Measurements from ENCODE around the gene FZR1. TPM values are rescaled to one million over a fixed set of nuclear protein-coding genes. Genes with fewer than 3 reads are reported as not detected.

Gene FZR1
- total RNA-seq, 4 donors from 2014 or later, result 18.6 to 31.8 (median 25.7) TPM

DNA sequence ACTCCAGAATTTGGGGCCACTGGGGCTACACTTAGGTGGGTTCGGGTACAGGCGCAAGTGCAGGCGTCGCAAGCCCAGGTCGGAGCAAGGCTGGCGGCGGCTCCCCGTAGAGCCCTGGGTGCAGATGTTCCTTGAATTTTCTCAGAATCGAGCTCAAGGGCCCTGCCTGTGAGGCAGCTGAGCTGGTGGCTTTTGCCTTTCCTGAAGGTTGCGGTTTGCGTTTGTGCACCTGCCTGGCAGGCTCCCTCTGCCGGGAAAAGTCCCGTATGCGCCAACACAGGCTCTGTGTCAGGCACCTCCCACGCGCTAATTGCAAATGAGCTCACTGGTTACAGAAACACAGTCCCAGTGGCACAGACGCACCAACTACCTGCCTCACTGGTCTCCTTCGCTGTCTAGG lies 11.6 kb upstream of the FZR1 start:
- no peak for DNase-seq (ENCODE audit: low spot score in 2 of 2)
- TF ChIP-seq CTCF (IDR thresholded peaks at IDR 0.05) (no peak), EP300 (IDR thresholded peaks at IDR 0.05) (no peak), POLR2A (IDR thresholded peaks at IDR 0.05) (no peak)
- no peak overlapping the region for H3K27ac ChIP-seq
- H3K36me3 ChIP-seq, result peaks cover 0 to 83% (median 7%) of the 10 kb centered on the region in 3 donors
- peaks cover 0 to 11% (median 4%) of the 10 kb centered on the region in 4 donors for H3K4me1 ChIP-seq
- H3K4me3 ChIP-seq, result no peak overlapping the region
- H3K27me3 ChIP-seq, result no peaks in the 10 kb centered on the region
- no peaks in the 10 kb centered on the region for H3K9me3 ChIP-seq
- WGBS, 2 donors, result 92 to 93% methylated on average over 18 of the region's 18 CpGs

DNA sequence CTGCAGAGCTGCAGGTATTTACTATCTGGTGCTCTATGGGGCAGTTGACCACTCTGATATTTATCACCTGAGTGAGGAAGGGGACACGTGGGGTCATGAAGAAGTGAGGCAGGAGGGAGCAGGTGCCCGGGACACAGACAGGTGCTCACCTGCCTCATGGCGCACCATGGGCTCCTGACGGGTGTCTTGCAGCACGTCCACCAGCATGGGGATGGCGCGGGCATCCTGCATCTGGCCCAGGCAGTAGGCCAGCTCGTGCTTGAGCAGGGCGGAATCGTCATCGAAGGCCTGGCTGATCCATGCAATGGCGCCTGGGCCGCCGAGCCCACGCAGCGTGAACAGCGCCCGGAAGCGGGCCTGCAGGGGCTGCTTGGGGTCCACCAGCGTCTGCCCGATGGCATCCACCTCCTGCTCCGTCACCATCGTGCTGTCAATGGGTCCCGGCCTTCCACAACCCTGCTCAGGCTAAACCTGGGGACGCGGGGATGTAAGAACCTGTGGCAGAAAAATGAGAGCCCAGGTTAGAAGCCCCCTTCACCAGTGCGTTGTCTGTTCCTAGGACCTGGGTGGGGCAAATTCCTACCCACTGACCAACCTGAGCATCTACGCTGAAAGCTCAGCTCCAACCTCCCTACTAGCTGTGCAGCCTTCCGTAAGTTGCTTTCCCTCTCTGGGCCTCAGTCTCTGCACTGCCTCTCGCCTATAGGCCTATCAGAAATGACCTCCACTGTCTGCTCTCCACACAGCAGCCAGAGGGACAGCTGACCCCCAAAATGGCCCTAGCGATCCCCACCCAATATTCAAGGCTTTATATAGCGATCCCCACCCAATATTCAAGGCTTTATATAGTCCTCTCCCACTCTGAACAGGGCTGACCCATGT lies 9.5 kb upstream of the FZR1 start:
- Histone ChIP-seq H3K27ac (no peak overlapping the region), H3K9me3 (no peaks in the 10 kb centered on the region), H3K36me3 (peaks cover 0 to 64% (median 7%) of the 10 kb centered on the region in 3 donors), H3K4me1 (peaks cover 0 to 21% (median 9%) of the 10 kb centered on the region in 4 donors), H3K4me3 (no peak overlapping the region), H3K27me3 (no peaks in the 10 kb centered on the region)
- WGBS, 2 donors, result 94 to 96% methylated on average over 22 to 25 of the region's 32 CpGs
- TF ChIP-seq CTCF (IDR thresholded peaks at IDR 0.05), result no peak
- no peak for TF ChIP-seq EP300 (IDR thresholded peaks at IDR 0.05)
- no peak for TF ChIP-seq POLR2A (IDR thresholded peaks at IDR 0.05)
- DNase-seq (ENCODE audit: low spot score in 2 of 2), result no peak

- Histone ChIP-seq H3K27me3 (no peaks in the 10 kb centered on the region), H3K9me3 (no peaks in the 10 kb centered on the region), H3K36me3 (peaks cover 0 to 51% (median 7%) of the 10 kb centered on the region in 3 donors), H3K27ac (no peak overlapping the region), H3K4me3 (no peak overlapping the region), H3K4me1 (peaks cover 0 to 21% (median 9%) of the 10 kb centered on the region in 4 donors)
- whole genome bisulfite sequencing, 2 donors, result 95 to 100% methylated on average over 5 of the region's 5 CpGs
- no peak for DNase-seq (ENCODE audit: low spot score in 2 of 2)
- TF ChIP-seq CTCF (IDR thresholded peaks at IDR 0.05) (no peak), POLR2A (IDR thresholded peaks at IDR 0.05) (no peak), EP300 (IDR thresholded peaks at IDR 0.05) (no peak)
Measured at GRCh38 chr19:3497757-3498520, 8.2 kb upstream of the FZR1 start.

DNA sequence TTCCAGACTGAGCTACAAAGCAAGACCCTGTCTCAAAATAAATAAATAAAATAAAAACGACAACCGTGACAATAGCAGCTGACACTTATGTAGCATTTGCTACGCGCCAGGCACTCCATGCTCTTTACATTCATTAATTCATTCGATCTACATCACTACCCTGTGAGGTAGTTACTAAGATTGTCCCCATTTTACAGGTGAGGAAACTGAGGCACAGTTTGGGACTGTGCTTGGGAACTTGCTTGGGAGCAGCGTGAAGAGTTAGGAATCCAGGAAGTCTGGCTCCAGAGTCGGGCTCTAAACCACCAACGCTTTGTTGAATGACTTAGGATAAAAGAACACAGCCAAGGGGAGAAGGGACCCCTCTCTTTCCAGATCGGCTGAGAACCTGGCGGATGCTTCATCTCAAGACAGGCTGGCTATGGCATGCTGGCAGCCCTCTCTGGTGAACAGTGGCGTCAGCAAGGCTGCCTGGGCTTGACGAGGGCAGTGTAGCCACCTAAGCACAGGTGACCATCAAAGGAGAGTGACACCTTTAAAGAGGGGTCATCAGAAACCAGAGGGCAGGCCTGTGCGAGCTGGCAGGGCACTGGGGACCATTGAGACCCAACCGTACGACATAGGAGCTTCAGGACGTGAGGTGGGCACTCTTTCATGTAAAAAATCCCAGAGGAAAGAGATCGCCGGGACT lies 6.2 kb upstream of the FZR1 start:
- Histone ChIP-seq H3K27ac (peak overlapping the region; percentile 76 to 89 (median 88)), H3K9me3 (no peaks in the 10 kb centered on the region), H3K4me1 (peaks cover 0 to 21% (median 9%) of the 10 kb centered on the region in 4 donors), H3K36me3 (peaks cover 0 to 31% (median 7%) of the 10 kb centered on the region in 3 donors), H3K27me3 (no peaks in the 10 kb centered on the region), H3K4me3 (peak overlapping the region; percentile 79 to 94 (median 88))
- TF ChIP-seq CTCF (IDR thresholded peaks at IDR 0.05) (no peak), EP300 (IDR thresholded peaks at IDR 0.05) (no peak), POLR2A (IDR thresholded peaks at IDR 0.05) (no peak)
- WGBS, 2 donors, result 26 to 27% methylated on average over 18 of the region's 18 CpGs
- DNase-seq (ENCODE audit: low spot score in 2 of 2), result no peak
